Activated CD8-positive, alpha-beta memory T cell treated with anti-CD3 and anti-CD28 coated beads, Interleukin-2, amount 50 U/mL, for 4 hours (primary cell): Measurements from ENCODE around the gene DNAJC17.
A peak's percentile ranks its signal among the peaks of the same experiment; 100 is the strongest.

Experiments
- DNase-seq: peaks from one replicate; pipeline ENCODE4 v3.0.0-alpha.2; 2020

DNAJC17 gene

DNA sequence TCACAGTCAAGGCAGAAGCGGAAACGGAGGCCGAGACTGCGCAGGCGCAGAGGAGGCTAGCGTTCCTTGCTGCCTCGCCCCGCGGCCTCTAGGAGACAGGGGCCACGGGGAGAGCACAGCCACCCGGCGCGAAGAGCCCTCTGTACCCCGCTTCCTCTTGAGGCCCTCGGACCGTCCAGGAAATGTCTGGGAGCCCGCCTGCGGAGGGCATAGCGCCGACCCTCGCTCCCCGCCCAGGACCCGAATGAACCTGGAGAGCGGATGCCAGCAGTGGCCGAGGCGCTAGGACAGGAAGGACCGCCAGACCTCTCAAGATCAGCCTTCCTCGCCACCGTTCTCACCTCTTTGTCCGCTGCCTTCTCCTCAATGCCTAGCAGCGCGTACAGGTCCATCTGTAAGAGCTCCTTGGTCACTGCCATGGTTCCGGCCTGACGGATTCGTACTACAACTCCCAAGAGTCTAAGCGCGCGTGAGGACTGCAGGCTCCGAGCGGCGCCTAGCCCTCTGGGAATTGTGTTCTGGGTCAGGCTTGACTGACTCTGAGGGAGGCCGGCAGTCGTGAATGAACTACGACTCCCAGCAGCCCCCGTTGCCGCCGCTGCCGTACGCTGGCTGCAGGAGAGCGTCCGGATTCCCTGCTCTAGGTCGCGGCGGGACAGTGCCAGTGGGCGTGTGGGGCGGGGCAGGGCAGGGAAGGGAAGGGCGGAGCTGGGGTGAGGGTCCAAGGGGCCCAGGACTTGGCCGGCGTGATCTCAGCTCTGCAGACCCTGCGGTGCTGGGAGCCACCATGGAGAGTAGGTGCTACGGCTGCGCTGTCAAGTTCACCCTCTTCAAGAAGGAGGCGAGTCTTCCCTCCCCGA, at the start of gene DNAJC17, which contains the start of gene ZFYVE19:
Gene DNAJC17, minus strand, starts transcription at position 446 of the 860 bp plus-strand sequence. Its CDS starts 27 bp downstream, at position 419.
Gene ZFYVE19, plus strand, starts transcription at position 62 of the 860 bp plus-strand sequence. Its CDS starts 501 bp downstream, at position 563.
- DNase-seq: peak; percentile 92

GRCh38 chr15:40856746-40857145, 49.5 kb upstream of the DNAJC17 start:
- no peak for DNase-seq

DNA sequence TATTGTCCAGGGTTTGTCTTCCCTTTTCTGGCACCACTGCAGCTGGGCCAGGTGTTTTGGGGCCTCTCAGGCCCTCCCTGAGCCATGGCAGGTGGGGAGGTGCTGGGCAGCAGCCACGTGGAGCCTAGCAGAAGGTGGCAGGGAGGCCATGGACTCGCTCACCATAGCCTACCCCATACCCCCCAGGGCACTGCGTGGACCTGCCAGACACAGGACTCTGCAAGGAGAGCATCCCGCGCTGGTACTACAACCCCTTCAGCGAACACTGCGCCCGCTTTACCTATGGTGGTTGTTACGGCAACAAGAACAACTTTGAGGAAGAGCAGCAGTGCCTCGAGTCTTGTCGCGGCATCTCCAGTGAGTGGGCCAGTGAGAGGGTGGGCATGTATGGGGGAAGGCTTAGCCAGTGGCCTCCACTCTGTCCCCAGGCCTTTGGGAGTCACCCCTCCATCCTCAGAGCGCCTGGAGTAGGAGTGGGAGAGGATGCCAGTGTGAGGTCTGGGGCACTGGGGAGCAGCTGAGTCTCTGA, 48.5 kb upstream of the DNAJC17 start:
- DNase-seq: no peak

- DNase-seq: no peak
Observed at GRCh38 chr15:40854161-40854560, 46.9 kb upstream of the DNAJC17 start.

- DNase-seq: no peak
Observed at GRCh38 chr15:40853241-40853890, 46.1 kb upstream of the DNAJC17 start.

- no peak for DNase-seq
Observed at GRCh38 chr15:40852529-40852928, 45.3 kb upstream of the DNAJC17 start.

DNA sequence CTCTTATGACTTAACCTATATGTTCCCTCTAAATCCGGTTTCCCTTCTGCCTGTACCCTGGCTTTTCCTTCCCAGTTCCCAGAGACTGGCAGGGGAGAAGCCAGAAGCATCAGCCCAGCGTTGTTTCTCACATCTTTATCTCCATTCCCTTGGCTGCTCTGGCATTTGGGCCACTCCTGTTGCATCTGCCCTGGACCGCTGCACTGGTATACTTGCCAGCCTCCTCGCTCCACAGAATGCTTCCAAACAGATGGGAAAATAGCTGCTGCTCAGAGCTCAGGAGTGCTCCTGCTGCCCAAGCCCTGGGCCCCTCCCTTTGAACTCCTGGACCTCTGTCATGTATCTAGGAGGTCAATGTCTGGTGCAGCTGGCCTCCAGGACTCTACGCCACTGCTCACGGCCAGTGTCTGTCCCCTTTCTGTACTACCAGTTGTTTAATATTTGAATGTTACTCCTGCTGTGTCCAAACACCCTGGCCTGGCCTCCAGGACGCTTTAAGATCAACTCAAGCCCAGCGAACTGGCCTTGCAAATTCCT, 43.4 kb upstream of the DNAJC17 start:
- DNase-seq: no peak

GRCh38 chr15:40847223-40847961, 40.1 kb upstream of the DNAJC17 start:
- no peak for DNase-seq

DNA sequence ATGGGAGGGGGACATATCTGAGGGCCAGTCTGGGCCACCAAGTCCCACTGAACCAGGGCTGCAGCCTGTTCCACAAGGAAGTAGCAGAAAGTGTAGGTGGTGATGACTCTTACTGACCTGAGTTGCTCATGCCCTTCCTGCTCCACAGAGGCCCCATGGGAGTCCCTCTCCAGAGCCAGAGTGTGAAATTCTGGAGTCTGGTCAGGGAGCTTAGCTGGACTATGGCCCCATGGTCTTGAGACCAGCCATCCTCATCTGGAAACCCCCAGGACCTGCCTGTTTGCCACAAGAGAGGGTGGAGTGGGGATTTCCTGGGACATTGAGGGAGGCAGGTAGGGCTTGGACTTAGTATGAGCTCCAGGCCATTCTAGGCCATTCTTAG, 39.6 kb upstream of the DNAJC17 start:
- no peak for DNase-seq

DNA sequence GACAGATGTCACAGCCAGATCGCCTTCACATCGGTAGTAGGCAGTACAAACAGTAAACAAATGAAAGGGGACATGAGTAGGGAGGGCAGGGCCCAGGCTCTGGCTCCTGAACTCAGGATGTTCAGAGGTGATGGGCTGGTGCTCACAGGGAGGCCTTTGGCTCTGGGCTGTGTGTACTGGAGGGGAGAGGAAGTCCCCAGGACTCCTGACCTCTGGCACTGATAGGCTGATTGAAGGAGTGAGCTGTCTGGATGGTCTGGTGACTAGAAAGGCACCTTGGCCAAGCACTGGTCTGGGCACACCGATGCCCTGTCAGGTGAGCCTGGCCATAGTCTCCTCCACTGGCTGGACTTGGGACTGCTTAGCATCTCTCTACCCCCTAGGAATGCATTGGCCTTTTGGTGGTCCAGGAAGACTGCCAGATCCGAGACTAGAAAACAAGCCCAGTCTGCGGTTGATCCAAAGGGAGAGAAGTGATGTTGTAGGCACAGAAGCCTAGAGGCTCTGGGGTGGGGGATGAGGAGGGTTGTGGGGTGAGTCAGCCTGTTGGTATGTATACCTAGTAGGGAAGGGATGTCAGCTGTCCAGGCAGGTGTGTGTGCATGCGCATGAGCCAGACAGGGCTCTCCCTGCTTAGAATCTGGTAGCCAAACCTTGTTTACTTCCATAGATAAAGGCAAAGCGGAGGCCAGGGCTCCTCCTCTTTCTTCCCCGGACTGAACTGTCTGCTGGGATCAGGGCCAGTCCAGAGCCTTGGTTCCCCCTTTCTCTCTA, 38.4 kb upstream of the DNAJC17 start:
- no peak for DNase-seq

GRCh38 chr15:40845036-40845435, 37.8 kb upstream of the DNAJC17 start:
- DNase-seq: no peak

DNA sequence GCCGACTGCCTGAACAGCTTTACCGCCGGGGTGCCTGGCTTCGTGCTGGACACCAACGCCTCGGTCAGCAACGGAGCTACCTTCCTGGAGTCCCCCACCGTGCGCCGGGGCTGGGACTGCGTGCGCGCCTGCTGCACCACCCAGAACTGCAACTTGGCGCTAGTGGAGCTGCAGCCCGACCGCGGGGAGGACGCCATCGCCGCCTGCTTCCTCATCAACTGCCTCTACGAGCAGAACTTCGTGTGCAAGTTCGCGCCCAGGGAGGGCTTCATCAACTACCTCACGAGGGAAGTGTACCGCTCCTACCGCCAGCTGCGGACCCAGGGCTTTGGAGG, 37.4 kb upstream of the DNAJC17 start:
- peak; percentile 38 for DNase-seq

DNA sequence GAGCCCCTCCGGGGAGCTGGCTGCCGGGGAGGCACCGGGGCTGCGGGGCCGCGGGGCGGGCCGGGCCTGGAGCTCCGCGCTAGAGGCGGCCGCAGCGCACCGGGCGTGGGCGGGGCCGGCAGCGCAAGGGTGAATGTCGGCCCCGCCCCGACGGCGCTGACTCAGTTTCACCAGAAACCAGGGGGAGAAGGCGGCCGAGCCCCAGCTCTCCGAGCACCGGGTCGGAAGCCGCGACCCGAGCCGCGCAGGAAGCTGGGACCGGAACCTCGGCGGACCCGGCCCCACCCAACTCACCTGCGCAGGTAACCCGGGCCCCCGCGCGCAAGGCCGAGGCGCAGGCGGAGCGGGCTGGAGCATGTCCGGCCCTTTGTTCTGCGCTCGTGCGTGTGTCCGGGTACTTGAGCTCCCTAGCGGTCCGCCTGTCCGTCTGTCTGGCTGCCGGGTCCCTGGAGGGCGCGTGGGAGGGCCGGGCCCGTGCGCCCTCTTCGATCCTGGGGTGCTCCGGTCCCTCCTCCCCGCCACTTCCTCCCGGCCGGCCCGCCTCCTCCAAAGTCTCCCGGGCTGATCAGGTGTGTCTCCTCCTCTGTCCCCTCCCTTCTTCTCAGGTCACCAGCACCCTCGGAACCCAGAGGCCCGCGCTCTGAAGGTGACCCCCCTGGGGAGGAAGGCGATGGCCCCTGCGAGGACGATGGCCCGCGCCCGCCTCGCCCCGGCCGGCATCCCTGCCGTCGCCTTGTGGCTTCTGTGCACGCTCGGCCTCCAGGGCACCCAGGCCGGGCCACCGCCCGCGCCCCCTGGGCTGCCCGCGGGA, 36.8 kb upstream of the DNAJC17 start, which contains the start of gene SPINT1:
Gene SPINT1, plus strand, starts transcription at position 164 of the 811 bp plus-strand sequence. Its CDS starts 507 bp downstream, at position 671.
- DNase-seq: peak; percentile 77

DNA sequence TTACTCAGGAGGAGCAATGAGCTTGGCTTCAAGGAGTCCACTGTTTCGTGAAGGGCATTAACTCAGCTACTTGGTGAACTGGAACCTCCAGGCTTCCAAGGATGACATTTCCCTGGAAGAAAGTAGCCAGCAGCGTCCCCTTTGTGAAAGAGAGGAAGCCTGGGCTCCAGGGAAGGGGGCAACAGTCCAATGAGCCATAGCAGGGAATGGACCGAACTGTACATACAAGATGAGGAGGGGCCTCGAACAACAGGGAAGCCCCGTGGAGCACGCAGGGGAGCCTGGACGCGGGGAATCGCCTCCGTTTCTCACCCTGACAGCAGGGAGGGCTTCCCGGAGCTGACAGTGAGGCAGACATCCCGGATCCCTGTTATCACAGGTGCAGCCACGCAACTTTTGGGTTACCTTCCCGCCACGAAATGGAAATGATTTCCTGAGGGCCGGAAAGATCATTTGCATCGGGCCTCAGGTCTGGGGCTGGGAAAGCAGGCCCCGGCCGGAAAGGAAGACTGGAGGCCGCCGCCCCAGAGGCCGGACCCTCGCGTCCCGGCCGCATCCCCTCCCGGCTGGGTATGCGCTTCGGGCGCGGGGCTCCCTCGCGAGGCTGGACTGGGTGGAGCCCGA, 36.1 kb upstream of the DNAJC17 start:
- DNase-seq: no peak

- no peak for DNase-seq
Observed at GRCh38 chr15:40841741-40842140, 34.5 kb upstream of the DNAJC17 start.

DNA sequence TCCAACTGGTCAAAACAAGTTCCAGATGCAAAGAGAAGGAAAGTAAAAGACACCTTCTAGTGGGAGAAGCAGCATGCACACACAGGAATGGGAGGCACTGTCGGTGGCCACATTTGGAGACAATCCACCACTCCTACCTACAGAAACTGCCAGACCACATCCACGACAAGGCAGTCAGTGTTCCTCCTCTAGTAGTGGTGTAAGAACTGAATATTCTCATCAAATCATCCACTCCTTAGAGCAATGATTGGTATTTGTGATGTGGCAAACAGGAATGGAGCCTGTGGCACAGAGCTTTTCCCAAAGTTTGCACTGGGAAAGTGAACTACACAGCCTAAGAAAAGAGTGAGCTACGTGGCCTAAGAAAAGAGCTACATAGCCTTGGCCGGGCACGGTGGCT, 31.5 kb upstream of the DNAJC17 start:
- DNase-seq: no peak

- DNase-seq: no peak
Observed at GRCh38 chr15:40836020-40836419, 28.7 kb upstream of the DNAJC17 start.

GRCh38 chr15:40832903-40833302, 25.6 kb upstream of the DNAJC17 start:
- no peak for DNase-seq

DNA sequence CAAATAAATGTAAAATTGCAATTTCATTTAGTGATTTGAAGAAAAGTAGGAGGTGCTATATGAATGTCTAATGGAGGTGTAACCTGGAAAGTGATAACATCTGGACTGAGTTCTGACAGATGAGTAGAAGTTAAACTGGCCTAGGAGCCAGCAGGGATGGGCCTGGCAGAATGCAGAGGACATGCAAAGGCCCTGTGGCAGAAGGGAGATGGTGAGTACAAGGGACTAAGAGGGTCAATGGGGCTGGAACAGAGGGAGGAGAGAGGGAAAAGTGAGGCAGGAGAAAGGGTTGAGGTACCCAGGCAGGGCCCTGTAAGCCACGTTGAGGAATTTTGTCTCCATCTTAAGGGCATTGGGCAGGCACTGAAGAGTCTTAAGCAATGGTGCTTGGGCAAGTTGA, 24.6 kb upstream of the DNAJC17 start:
- no peak for DNase-seq

DNA sequence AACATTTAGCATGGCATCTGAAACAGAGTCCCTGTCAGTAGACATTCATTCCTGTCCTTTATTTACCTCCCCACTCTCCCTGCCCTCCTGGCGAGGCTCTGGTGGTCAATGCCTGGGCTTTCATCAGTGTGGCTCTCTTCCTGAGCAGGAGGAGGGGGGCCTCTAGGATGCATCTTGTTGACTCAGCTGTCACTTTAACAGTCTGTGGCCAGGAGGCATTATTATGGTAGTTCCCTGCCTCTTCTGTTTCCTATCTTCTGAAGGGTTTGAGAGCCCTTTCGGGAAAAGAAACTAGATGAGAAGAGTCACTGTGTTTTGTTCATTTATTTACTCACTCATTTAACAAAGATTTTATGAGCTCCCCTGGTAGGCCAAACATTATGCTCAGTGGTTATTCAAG, 23.6 kb upstream of the DNAJC17 start:
- no peak for DNase-seq

DNA sequence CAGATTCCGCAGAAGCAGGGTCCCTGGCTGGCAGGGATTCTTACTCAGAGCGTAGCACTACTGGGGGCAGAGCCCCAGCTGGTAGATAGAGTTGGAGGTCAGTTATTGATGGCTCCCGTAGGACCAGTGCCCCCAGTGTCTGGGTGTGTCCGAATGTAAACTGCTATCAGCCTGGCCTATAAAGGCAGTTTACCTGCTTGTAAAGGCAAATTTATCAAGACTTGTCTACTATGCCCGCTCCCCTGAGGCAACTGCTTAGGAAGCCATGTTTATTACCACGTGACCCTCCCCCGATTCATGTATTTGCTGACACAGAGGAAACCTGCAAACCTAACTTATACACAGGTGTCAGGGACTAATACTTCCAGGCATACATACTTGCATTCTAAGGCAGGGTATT, 21.8 kb upstream of the DNAJC17 start:
- no peak for DNase-seq
